ENCODE measurements around the gene GOLT1A. TPM values are rescaled to one million over a fixed set of nuclear protein-coding genes. Genes with fewer than 3 reads are reported as not detected.

GOLT1A gene
- polyA plus RNA-seq, 4 donors = 42.8 to 136 (median 112) TPM

GRCh38 chr1:204221271-204221670 is 7.5 kb upstream of the GOLT1A start:
- no peak for FAIRE-seq
- H3K27ac ChIP-seq (ENCODE audit: low read depth in 1 of 3, low read length in 2 of 3) = no peak overlapping the region

GRCh38 chr1:204219971-204220616 is 6.3 kb upstream of the GOLT1A start:
- H3K36me3 ChIP-seq (ENCODE audit: control insufficient read depth in 3 of 3, insufficient read depth in 2 of 3, low read depth in 1 of 3, low read length in 3 of 3) = peaks cover 2 to 62% (median 15%) of the 10 kb centered on the region in 3 donors
- H3K4me1 ChIP-seq (ENCODE audit: control insufficient read depth in 3 of 3, insufficient read depth in 2 of 3, low read depth in 1 of 3, low read length in 2 of 3) = no peaks in the 10 kb centered on the region
- FAIRE-seq (no peak), DNase-seq (no peak)
- no peaks in the 10 kb centered on the region for H3K9me3 ChIP-seq (ENCODE audit: control insufficient read depth in 2 of 2, insufficient read depth in 1 of 2, low read depth in 1 of 2, low read length in 1 of 2)
- H3K27ac ChIP-seq (ENCODE audit: low read depth in 1 of 3, low read length in 2 of 3) = no peak overlapping the region
- WGBS, 3 donors = 83 to 92% (median 88%) methylated on average over 10 of the region's 10 CpGs
- H3K4me3 ChIP-seq (ENCODE audit: low read depth in 1 of 3, low read length in 3 of 3) = no peak overlapping the region
- no peaks in the 10 kb centered on the region for H3K27me3 ChIP-seq (ENCODE audit: control insufficient read depth in 3 of 3, insufficient read depth in 3 of 3, low read length in 3 of 3)

More at GRCh38 chr1:204221271-204221670, 7.5 kb upstream of the GOLT1A start:
- no peaks in the 10 kb centered on the region for H3K27me3 ChIP-seq (ENCODE audit: control insufficient read depth in 3 of 3, insufficient read depth in 3 of 3, low read length in 3 of 3)
- DNase-seq = no peak
- H3K4me1 ChIP-seq (ENCODE audit: control insufficient read depth in 3 of 3, insufficient read depth in 2 of 3, low read depth in 1 of 3, low read length in 2 of 3) = peaks cover 0 to 10% (median 0%) of the 10 kb centered on the region in 3 donors
- no peaks in the 10 kb centered on the region for H3K9me3 ChIP-seq (ENCODE audit: control insufficient read depth in 2 of 2, insufficient read depth in 1 of 2, low read depth in 1 of 2, low read length in 1 of 2)
- no peak overlapping the region for H3K4me3 ChIP-seq (ENCODE audit: low read depth in 1 of 3, low read length in 3 of 3)
- H3K36me3 ChIP-seq (ENCODE audit: control insufficient read depth in 3 of 3, insufficient read depth in 2 of 3, low read depth in 1 of 3, low read length in 3 of 3) = peaks cover 2 to 68% (median 15%) of the 10 kb centered on the region in 3 donors
- WGBS, 3 donors = 75 to 84% (median 84%) methylated on average over 11 of the region's 11 CpGs

- no peaks in the 10 kb centered on the region for H3K27me3 ChIP-seq (ENCODE audit: control insufficient read depth in 3 of 3, insufficient read depth in 3 of 3, low read length in 3 of 3)
- H3K27ac ChIP-seq (ENCODE audit: low read depth in 1 of 3, low read length in 2 of 3) = no peak overlapping the region
- no peaks in the 10 kb centered on the region for H3K9me3 ChIP-seq (ENCODE audit: control insufficient read depth in 2 of 2, insufficient read depth in 1 of 2, low read depth in 1 of 2, low read length in 1 of 2)
- H3K4me1 ChIP-seq (ENCODE audit: control insufficient read depth in 3 of 3, insufficient read depth in 2 of 3, low read depth in 1 of 3, low read length in 2 of 3) = peaks cover 0 to 7% (median 0%) of the 10 kb centered on the region in 3 donors
- no peak overlapping the region for H3K4me3 ChIP-seq (ENCODE audit: low read depth in 1 of 3, low read length in 3 of 3)
- DNase-seq (no peak), FAIRE-seq (no peak)
- 33 to 71% (median 60%) methylated on average over 1 to 2 of the region's 2 CpGs for WGBS, 3 donors
- H3K36me3 ChIP-seq (ENCODE audit: control insufficient read depth in 3 of 3, insufficient read depth in 2 of 3, low read depth in 1 of 3, low read length in 3 of 3) = peaks cover 2 to 52% (median 14%) of the 10 kb centered on the region in 3 donors
Observed at GRCh38 chr1:204218552-204218951, 4.8 kb upstream of the GOLT1A start.

GRCh38 chr1:204217648-204218000 is 3.8 kb upstream of the GOLT1A start:
- WGBS, 3 donors = 63 to 72% (median 70%) methylated on average over 4 of the region's 4 CpGs
- peaks cover 2 to 45% (median 11%) of the 10 kb centered on the region in 3 donors for H3K36me3 ChIP-seq (ENCODE audit: control insufficient read depth in 3 of 3, insufficient read depth in 2 of 3, low read depth in 1 of 3, low read length in 3 of 3)

GRCh38 chr1:204216880-204217647 is 3.3 kb upstream of the GOLT1A start:
- no peaks in the 10 kb centered on the region for H3K9me3 ChIP-seq (ENCODE audit: control insufficient read depth in 2 of 2, insufficient read depth in 1 of 2, low read depth in 1 of 2, low read length in 1 of 2)
- no peak overlapping the region for H3K4me3 ChIP-seq (ENCODE audit: low read depth in 1 of 3, low read length in 3 of 3)
- peaks cover 0 to 8% (median 0%) of the 10 kb centered on the region in 3 donors for H3K4me1 ChIP-seq (ENCODE audit: control insufficient read depth in 3 of 3, insufficient read depth in 2 of 3, low read depth in 1 of 3, low read length in 2 of 3)
- peaks cover 2 to 39% (median 6%) of the 10 kb centered on the region in 3 donors for H3K36me3 ChIP-seq (ENCODE audit: control insufficient read depth in 3 of 3, insufficient read depth in 2 of 3, low read depth in 1 of 3, low read length in 3 of 3)
- H3K27me3 ChIP-seq (ENCODE audit: control insufficient read depth in 3 of 3, insufficient read depth in 3 of 3, low read length in 3 of 3) = peaks cover 0 to 2% (median 0%) of the 10 kb centered on the region in 3 donors
- DNase-seq (no peak), FAIRE-seq (no peak)
- no peak overlapping the region for H3K27ac ChIP-seq (ENCODE audit: low read depth in 1 of 3, low read length in 2 of 3)
- WGBS, 3 donors = 81 to 86% (median 84%) methylated on average over 11 of the region's 11 CpGs

More at GRCh38 chr1:204217648-204218000, 3.8 kb upstream of the GOLT1A start:
- H3K9me3 ChIP-seq (ENCODE audit: control insufficient read depth in 2 of 2, insufficient read depth in 1 of 2, low read depth in 1 of 2, low read length in 1 of 2) = no peaks in the 10 kb centered on the region
- H3K27ac ChIP-seq (ENCODE audit: low read depth in 1 of 3, low read length in 2 of 3) = no peak overlapping the region
- peaks cover 0 to 7% (median 0%) of the 10 kb centered on the region in 3 donors for H3K4me1 ChIP-seq (ENCODE audit: control insufficient read depth in 3 of 3, insufficient read depth in 2 of 3, low read depth in 1 of 3, low read length in 2 of 3)
- H3K27me3 ChIP-seq (ENCODE audit: control insufficient read depth in 3 of 3, insufficient read depth in 3 of 3, low read length in 3 of 3) = peaks cover 0 to 2% (median 0%) of the 10 kb centered on the region in 3 donors
- H3K4me3 ChIP-seq (ENCODE audit: low read depth in 1 of 3, low read length in 3 of 3) = no peak overlapping the region
- FAIRE-seq (no peak), DNase-seq (no peak)

GRCh38 chr1:204216236-204216635 is 2.4 kb upstream of the GOLT1A start:
- DNase-seq = no peak
- no peak for FAIRE-seq
- no peak overlapping the region for H3K4me3 ChIP-seq (ENCODE audit: low read depth in 1 of 3, low read length in 3 of 3)
- 80 to 90% (median 85%) methylated on average over 4 of the region's 4 CpGs for WGBS, 3 donors
- H3K27ac ChIP-seq (ENCODE audit: low read depth in 1 of 3, low read length in 2 of 3) = no peak overlapping the region
- peaks cover 0 to 16% (median 0%) of the 10 kb centered on the region in 3 donors for H3K4me1 ChIP-seq (ENCODE audit: control insufficient read depth in 3 of 3, insufficient read depth in 2 of 3, low read depth in 1 of 3, low read length in 2 of 3)
- no peaks in the 10 kb centered on the region for H3K9me3 ChIP-seq (ENCODE audit: control insufficient read depth in 2 of 2, insufficient read depth in 1 of 2, low read depth in 1 of 2, low read length in 1 of 2)
- peaks cover 2 to 31% (median 3%) of the 10 kb centered on the region in 3 donors for H3K36me3 ChIP-seq (ENCODE audit: control insufficient read depth in 3 of 3, insufficient read depth in 2 of 3, low read depth in 1 of 3, low read length in 3 of 3)
- peaks cover 0 to 2% (median 0%) of the 10 kb centered on the region in 3 donors for H3K27me3 ChIP-seq (ENCODE audit: control insufficient read depth in 3 of 3, insufficient read depth in 3 of 3, low read length in 3 of 3)

- WGBS, 3 donors = 86 to 88% (median 87%) methylated on average over 3 of the region's 3 CpGs
- DNase-seq = no peak
- Histone ChIP-seq H3K9me3 (ENCODE audit: control insufficient read depth in 2 of 2, insufficient read depth in 1 of 2, low read depth in 1 of 2, low read length in 1 of 2) (no peaks in the 10 kb centered on the region), H3K36me3 (ENCODE audit: control insufficient read depth in 3 of 3, insufficient read depth in 2 of 3, low read depth in 1 of 3, low read length in 3 of 3) (peaks cover 0 to 13% (median 0%) of the 10 kb centered on the region in 3 donors), H3K4me1 (ENCODE audit: control insufficient read depth in 3 of 3, insufficient read depth in 2 of 3, low read depth in 1 of 3, low read length in 2 of 3) (peaks cover 0 to 24% (median 0%) of the 10 kb centered on the region in 3 donors), H3K27ac (ENCODE audit: low read depth in 1 of 3, low read length in 2 of 3) (peak overlapping the region in 1 of 3 donors; percentile 86), H3K27me3 (ENCODE audit: control insufficient read depth in 3 of 3, insufficient read depth in 3 of 3, low read length in 3 of 3) (peaks cover 0 to 2% (median 0%) of the 10 kb centered on the region in 3 donors), H3K4me3 (ENCODE audit: low read depth in 1 of 3, low read length in 3 of 3) (peak overlapping the region in 2 of 3 donors; percentile 51 to 71)
- no peak for FAIRE-seq
Observed at GRCh38 chr1:204212715-204213114, 1.1 kb downstream of the GOLT1A start.

GRCh38 chr1:204211046-204211445 is 2.7 kb downstream of the GOLT1A start:
- H3K4me1 ChIP-seq (ENCODE audit: control insufficient read depth in 3 of 3, insufficient read depth in 2 of 3, low read depth in 1 of 3, low read length in 2 of 3) = peaks cover 0 to 28% (median 0%) of the 10 kb centered on the region in 3 donors
- no peak for FAIRE-seq
- H3K9me3 ChIP-seq (ENCODE audit: control insufficient read depth in 2 of 2, insufficient read depth in 1 of 2, low read depth in 1 of 2, low read length in 1 of 2) = no peaks in the 10 kb centered on the region
- H3K4me3 ChIP-seq (ENCODE audit: low read depth in 1 of 3, low read length in 3 of 3) = no peak overlapping the region
- WGBS, 3 donors = 78 to 85% (median 85%) methylated on average over 7 of the region's 7 CpGs
- DNase-seq = peak in 1 of 2 donors; percentile 52
- peaks cover 0 to 9% (median 0%) of the 10 kb centered on the region in 3 donors for H3K36me3 ChIP-seq (ENCODE audit: control insufficient read depth in 3 of 3, insufficient read depth in 2 of 3, low read depth in 1 of 3, low read length in 3 of 3)
- H3K27me3 ChIP-seq (ENCODE audit: control insufficient read depth in 3 of 3, insufficient read depth in 3 of 3, low read length in 3 of 3) = peaks cover 0 to 2% (median 0%) of the 10 kb centered on the region in 3 donors
- H3K27ac ChIP-seq (ENCODE audit: low read depth in 1 of 3, low read length in 2 of 3) = peak overlapping the region in 1 of 3 donors; percentile 54
